GM04503 (cell line): ENCODE data around the gene MRPS27.
"Not testable (repeated sequence)": the region's sequence is repeated elsewhere in the genome, so short reads cannot be mapped to it uniquely, and the experiment has no call there.

ENCODE experiments used
- DNase-seq: peaks from one replicate; pipeline ENCODE4 v3.0.0-alpha.2; 2012; ENCODE audit warnings: low read depth

MRPS27 gene

DNA sequence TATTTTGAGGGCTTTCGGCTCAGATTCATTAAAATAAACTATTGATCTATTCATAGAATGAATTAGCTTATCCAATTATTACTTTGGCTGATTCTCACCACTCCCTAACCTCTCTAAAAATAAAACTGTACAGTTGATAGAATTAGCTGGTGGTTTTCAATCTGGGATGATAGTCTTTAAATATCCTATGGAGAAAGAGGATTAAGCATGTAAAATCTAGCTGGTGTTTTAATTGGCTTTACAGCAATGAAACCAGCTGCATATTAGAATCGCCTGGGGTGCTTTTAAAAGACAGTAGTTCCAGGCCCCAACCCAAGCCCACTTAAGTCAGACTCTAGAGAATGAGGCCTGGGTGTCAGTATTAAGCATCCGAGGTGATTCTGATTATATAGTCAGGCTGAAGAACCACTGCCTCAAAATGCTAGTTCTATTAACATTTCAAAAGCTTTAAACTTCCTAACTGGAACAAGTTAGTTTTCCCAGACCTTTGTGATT, 117.7 kb downstream of the MRPS27 start:
- no peak for DNase-seq

- DNase-seq, result no peak
Observed at GRCh38 chr5:72199681-72200080, 120.4 kb downstream of the MRPS27 start.

DNA sequence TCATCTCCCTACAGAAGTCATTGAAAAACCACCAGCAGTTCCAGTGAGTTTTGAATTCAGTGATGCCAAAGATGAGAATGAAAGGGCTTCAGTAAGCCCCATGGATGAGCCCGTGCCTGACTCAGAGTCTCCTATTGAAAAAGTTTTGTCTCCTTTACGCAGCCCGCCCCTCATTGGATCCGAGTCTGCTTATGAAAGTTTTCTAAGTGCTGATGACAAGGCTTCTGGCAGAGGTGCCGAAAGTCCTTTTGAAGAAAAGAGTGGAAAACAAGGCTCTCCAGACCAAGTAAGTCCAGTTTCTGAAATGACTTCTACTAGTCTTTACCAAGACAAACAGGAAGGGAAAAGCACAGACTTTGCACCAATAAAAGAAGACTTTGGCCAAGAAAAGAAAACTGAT, 122.6 kb downstream of the MRPS27 start:
- no peak for DNase-seq

GRCh38 chr5:72195581-72195980, 124.5 kb downstream of the MRPS27 start:
- DNase-seq, result no peak

DNA sequence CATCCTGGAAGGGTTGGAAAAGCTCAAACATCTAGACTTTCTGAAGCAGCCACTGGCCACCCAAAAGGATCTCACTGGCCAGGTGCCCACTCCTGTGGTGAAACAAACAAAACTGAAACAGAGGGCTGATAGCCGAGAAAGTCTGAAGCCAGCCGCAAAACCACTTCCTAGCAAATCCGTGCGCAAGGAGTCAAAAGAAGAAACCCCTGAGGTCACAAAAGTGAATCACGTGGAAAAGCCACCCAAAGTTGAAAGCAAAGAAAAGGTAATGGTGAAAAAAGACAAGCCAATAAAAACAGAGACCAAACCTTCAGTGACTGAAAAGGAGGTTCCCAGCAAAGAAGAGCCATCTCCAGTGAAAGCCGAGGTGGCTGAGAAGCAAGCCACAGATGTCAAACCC, 125.2 kb downstream of the MRPS27 start:
- DNase-seq, result no peak

DNA sequence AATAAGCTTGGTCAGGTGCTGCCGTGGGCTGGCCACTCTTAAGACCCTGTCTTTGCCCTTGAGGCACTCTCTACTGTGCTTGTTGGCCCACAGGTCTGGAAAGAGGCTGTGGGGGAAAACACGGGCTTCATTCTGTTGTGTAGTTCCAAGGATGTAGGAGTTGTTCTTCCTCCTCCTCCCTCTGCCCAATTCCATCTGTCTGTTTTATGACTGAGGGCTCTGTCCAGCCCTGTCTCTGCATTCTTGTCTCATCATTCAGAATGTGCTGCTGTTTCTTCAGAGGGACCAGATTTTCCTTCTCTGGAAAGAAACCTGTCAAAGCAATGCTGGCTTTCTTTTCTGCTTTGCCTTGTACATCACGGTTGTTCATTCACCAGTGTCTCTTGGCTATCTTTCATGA, 128.6 kb downstream of the MRPS27 start:
- no peak for DNase-seq

DNA sequence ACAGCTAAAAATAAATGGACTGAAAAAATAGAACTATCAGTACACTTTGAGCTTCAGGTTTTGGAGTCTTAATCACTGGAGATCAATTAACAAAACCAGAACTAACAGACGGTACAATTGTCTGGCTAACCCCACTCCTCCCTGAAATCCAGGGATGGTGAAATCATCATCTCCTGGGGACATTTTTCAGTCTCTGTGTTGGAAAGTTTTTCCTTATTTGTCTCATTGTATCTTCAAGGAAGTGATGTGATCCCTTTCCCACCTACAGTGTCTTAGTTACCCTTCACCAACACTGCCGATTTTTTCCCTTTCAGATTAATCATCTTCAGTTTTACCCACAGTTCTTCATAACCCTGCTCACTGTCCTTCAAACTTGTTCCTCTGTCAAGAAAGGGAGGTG, 130.9 kb downstream of the MRPS27 start:
- DNase-seq, result no peak

DNA sequence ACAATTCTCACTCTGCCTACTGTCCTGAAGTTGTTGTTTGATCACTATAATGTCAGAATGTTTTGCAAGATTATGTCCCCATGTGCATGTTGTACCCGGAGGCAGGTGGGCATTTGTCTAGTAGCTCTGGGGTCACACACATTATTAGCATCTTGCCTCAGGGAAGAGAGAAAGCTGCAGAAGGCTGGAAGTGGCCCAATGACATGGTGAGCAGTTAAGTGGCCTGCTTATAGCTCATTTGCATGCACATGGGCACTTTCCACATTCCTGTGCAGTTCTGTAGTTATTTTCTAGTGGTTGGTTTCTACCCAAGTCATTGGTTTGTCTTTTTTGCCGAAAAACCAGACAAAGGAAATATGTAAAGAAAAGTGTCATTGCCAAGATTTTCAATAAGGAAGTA, 131.9 kb downstream of the MRPS27 start:
- no peak for DNase-seq

- no peak for DNase-seq
Observed at GRCh38 chr5:72187388-72188075, 132.5 kb downstream of the MRPS27 start.

- DNase-seq, result no peak
Observed at GRCh38 chr5:72185496-72186329, 134.3 kb downstream of the MRPS27 start.

DNA sequence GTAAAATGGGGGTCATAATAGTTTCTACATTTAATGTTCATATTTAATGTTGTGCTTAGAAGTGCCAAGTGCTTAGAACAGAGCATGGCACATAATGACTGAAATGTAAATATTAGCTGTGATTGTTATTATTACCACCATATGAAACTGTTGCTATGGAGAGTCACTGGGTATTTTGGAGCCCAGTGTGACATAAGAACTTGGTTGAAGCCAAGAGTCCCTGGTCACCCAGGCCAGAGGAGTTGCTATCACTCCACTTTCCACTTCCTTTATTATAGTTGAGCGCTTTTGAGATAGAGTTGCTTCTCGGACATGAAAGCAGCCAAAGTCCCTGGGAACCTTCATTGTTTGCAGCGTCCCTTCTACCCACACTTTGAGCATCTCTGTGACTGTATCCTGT, 135.6 kb downstream of the MRPS27 start:
- no peak for DNase-seq

GRCh38 chr5:72183101-72183520, 136.9 kb downstream of the MRPS27 start:
- no peak for DNase-seq

DNA sequence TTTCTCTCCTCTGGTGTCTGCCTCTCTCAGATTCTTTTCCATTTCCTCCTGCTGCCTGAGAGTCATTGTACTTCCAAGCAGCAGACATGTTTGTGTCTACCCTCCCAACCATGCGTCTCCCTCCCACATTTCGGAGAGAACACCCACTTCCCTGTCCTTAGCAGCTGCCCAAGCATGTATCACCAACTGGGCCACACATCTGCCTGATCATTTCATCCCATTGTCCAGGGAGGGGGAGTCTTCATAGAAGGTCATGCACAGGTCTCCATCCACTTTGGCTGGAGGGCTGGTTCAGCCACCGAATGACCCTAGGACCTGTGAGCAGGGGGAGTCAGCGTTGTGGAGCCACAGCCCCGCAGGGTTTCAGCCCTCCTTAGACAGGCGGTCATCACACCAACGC, 137.4 kb downstream of the MRPS27 start:
- DNase-seq, result no peak

DNA sequence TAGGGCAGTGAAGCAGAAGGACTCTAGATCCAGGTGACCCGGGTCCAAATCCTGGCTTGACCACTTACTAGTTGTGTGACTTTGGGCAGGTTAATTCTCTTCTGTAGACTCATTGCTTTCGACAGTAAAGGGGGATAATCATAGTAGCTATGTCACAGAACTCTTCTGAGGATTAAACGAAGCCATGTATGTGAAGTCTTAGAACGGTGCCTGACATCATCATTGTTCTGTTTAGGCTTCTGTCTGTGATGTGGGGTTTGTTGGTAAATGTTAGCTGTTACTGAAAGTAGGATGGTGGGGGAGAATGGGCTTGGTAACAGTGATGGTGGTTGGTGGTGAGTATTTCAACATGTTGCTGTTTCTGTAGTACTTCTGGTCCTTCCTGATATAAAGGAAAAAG, 139.1 kb downstream of the MRPS27 start:
- DNase-seq, result no peak

- no peak for DNase-seq
Observed at GRCh38 chr5:72179816-72180440, 140.1 kb downstream of the MRPS27 start.

DNA sequence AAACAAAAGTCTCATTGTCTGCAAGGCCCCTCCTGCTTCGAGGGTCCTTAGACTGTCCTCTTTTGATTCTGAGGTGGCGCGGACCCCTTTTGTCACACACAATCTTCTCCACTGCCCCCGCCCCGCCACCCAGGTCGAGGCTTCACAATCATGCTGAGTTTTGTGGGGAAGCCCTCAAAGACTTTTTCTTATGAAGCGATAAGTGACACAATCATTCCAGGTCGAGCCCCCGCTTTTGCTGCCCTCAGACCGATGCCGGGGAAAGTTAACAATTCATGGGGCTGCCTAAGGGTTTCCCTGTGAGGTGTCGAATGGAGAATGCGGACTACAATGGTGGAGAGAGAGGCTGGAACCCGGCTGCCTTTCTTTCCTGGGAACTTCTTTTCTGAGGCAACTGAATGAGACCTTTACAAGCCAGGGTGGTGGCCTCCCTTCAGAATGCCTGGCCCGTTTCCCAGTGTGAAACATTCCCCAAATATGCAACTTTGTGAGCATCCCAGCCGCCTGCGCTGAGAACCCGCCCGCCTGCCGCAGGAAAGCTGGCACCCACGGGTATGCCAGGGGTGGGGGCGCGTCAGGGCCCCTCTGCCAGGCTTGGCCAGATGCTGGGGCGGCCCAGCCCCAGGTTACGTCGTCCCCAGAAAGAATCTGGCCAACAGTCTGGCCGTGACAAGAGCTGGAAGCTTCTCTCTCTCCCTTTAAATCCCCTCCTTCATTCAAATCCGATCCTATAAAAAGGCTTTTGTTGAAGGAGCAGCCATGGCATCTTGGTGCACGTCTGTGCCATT, 140.8 kb downstream of the MRPS27 start:
- DNase-seq, result peak; percentile 84

- no peak for DNase-seq
Observed at GRCh38 chr5:72177538-72177937, 142.5 kb downstream of the MRPS27 start.

DNA sequence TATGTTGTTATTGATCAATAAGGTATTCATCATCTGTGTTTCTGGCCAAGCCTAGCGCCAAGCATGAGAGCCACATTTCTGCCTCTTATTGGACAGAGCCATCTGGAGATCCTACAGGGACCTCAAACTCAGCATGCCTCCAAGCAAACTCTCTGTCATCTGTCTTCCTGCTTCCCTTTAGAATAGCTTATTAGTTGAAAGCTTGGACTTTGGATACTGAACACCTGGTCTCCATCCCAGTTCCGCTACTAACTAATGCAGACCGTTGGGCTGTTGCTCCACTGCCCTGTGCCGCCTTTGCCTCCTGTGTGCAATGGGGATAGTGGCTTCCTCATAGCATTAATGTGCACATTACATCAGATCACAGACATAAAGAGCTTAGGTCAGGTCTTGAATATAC, 147.3 kb downstream of the MRPS27 start:
- no peak for DNase-seq

- DNase-seq, result no peak
Observed at GRCh38 chr5:72171667-72172066, 148.4 kb downstream of the MRPS27 start.

GRCh38 chr5:72171181-72171580, 148.9 kb downstream of the MRPS27 start:
- DNase-seq, result not testable (repeated sequence)

GRCh38 chr5:72170101-72170500, 149.9 kb downstream of the MRPS27 start:
- DNase-seq, result no peak
